Hematopoietic multipotent progenitor cell treated with erythropoietin and hydrocortisone succinate and interleukin-3 and kit ligand, for 4 days (in vitro differentiated cells): ENCODE results near the gene DEFB114.
A peak's percentile ranks its signal among the peaks of the same experiment; 100 is the strongest.
"Not testable (repeated sequence)": the region's sequence is repeated elsewhere in the genome, so short reads cannot be mapped to it uniquely, and the experiment has no call there.

ENCODE experiments used
- DNase-seq: peaks from one replicate; pipeline ENCODE4 v3.0.0-alpha.2; 2015

DEFB114 gene, protein sequence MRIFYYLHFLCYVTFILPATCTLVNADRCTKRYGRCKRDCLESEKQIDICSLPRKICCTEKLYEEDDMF

GRCh38 chr6:49964064-49964463, at the start of gene DEFB114:
Gene DEFB114, minus strand, starts transcription at chr6:49964164. Its CDS starts 59 bp downstream, at chr6:49964105.
- DNase-seq, result no peak

DNA sequence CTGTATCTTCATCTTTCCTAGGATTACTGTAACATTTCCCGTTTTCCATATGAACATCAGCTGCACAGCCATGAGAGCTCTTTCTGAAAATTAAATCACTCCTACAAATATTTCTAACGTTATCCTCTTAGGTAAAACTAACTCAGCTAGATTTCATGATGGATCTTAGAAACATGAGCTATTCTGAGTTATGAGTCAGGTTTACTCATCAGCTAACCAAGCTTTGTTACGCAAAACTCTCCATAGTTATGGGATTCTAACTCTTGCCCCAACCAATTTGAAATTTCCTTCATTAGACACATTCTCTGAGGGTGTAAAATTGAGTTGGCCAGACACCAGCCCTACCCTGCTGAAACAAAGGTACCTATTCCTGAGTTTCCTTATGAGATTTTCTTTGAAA, 43.9 kb upstream of the DEFB114 start:
- no peak for DNase-seq

DNA sequence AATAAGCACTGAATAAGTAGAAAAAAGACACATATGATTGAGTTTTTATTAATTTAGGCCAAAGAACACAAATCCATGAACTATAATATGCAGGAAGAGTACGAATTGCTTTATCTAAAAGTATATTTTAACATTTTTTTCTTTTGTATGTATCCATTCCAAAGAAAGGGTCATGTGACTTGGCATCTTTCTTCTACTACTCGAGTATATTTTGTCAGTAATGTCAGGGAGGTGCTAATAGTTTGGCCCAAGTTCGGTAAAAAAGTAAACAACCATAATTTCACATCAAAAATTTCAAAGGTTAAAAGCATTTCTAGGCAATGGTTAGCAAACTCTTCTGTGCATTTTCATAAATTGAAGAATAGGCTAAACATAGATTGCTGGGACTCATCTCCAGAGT, 39.2 kb upstream of the DEFB114 start:
- DNase-seq, result no peak

DNA sequence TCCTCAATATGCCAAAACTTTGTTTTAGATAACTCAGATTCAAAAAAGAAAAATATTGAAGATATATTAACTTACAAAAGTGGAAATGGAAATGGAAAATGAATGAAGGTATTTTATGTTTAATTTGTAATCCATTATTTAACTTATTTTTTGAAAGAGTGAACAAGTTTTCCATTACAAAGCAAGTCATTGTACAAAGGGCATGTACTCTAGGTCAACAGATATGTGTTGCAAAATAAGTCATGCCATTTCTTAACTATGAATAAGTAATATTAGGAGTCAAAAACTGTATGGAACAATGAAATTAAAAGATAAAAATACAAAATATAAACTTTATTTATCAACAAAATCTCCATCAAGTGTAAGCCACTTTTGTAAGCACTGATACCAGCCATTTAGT, 31.3 kb upstream of the DEFB114 start:
- DNase-seq, result no peak

DNA sequence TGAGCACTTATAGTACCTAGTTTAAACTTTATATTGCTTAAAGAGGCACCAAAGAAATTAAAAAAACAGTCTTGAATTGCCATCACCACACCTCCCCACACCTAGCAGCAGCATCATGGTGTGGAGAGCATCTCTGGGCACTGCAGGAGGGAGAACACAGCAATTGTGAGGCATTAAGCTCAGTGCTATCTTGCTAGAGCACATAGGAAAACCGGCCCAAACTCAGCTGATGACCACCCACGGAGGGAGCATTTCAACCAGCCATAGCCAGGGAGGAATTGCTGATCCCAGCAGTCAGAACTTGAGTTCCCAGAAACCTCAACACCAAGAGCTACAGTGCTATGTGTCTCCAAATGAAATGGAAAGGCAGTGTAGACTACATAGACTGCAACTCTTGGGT, 24.9 kb upstream of the DEFB114 start:
- no peak for DNase-seq

- DNase-seq, result no peak
Measured at GRCh38 chr6:49987749-49988148, 23.8 kb upstream of the DEFB114 start.

GRCh38 chr6:49986551-49986950, 22.6 kb upstream of the DEFB114 start:
- no peak for DNase-seq

DNA sequence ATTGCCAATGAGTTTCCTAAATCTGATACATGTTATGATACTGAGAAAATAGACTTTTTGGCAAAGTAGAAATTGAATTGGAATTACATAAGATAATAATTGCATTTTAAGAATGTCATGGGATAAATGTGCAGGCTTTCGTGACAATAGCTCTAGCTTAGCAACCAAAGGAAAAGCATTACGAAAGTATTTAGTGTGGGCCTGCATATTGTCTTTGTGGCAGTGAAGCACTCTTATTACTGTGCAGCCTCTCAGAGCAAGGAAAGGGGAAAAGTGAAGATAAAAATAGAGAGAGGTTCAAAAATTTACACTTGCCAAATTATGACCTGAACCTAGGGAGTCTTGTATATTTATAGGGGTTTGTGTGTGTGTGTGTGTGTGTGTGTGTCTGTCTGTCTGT, 18.1 kb upstream of the DEFB114 start:
- no peak for DNase-seq

DNA sequence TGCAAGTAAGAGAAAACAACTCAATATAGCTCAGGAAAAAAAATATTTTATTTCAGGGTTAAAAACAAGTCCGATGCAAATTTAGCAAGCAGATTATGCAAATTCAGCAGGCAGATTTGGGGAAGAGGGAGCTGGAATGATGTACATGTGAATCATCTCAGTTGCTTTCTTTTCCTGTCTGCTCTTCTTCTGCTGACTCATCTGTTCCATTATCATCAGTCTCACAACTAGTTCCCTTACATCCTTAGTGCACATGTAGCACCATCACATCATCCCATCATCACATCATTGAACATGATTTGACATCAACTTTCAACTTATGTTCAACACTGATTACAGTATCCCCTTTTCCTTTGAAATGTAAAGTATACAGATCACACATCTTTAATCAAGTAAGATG, 16.9 kb upstream of the DEFB114 start:
- DNase-seq, result no peak

DNA sequence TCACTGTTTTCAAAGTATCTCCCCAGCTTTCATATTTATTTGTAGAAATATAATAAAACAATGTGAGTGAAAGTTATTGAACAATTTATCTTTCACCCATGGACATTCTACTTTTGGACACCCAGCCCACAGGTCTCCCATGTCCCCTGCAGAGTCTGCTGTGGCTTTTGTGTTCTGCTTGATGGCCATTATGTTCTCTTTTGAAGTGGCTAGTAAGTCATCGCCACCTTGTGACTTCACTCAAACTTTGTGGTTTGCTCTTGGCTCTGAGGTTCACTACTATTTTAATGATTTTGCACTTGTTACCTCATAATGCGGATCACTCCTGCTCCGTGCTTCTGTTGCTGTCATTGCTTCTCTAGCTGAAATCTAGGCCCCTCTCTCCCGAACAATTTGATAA, 15.6 kb upstream of the DEFB114 start:
- DNase-seq, result no peak

DNA sequence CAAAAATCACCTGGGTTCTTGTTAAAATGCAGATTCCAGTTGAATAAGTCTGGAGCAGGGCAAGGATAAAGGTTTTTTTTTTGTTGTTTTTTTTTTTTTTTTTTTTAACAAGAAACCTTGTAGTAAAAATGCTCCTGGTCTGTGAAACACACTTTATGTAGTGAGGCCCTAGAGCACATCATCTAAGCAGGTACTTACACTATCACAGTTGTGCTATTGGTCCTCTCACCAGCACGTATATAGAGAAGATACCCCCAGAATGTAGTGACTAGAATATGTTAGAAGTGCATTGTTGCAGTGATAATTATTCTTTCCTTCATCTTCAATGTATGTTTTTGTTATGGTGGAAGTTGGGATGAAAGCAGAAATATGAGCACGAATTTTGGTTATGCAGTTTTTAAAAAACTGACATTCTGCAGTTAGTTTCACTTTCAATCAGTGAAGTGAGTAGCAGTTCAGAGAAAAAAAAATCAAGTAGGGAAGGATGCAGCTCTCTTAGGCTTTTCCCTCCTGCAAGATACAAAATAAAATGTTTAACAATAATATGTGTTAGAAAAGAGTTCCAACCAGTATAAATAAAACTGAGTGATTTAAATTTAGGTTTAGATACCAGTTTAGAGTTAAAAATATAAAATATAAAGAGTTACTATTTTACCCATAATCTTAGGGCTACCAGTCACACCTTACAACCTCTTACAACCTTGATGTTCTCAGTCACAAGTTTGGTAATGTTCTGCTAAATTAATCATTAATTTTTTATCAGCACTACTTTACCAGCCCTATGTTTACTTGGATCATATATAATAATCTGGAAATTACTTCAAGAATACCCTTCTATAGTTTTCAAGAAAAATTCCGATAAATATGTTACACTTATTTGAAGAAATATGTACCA, 14.6 kb upstream of the DEFB114 start:
- DNase-seq, result no peak

- no peak for DNase-seq
Measured at GRCh38 chr6:49969605-49970004, 5.6 kb upstream of the DEFB114 start, which contains the start of gene DEFB113. Gene DEFB113, minus strand, starts transcription at chr6:49969625. Its CDS starts 0 bp downstream, at chr6:49969625.

DNA sequence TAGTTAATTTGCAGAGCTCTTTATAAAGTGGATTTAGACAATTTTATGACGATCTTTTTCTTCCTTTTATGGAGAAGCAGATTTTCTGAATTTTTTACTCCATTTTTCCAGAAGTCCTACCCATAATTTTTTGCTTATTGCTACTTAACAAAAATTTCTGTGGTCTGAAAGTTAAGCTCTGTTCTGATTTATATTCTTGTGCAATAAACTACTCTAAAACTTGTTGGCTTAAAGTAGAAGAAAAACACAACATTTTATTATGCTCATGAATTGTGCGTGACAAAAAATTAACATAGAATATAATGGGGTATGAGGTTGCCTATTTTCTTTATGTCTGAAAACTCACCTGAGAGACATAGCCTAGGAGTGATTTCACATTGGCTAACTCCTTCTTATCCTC, 2.9 kb upstream of the DEFB114 start:
- no peak for DNase-seq

DNA sequence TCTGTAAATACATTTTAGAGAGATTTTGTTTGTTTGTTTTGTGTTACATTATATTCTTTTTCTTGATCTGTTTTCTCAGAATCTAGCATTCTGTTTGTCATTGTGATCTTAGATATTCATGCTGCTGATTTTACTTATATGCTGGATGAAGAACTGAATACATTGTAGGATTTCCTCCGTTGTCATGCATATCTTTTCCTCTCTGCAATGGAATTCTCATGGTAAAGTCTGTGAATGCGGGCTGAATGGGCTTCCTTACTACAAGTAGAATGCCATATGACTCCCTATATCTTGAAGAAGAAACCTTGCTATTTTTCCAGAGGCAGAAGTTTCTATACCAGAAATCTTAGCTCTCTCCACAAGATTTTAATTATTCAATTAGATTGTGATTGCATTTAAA, 2.4 kb upstream of the DEFB114 start:
- DNase-seq, result no peak

- DNase-seq, result no peak
Measured at GRCh38 chr6:49958180-49958579, 5.8 kb downstream of the DEFB114 start.

DNA sequence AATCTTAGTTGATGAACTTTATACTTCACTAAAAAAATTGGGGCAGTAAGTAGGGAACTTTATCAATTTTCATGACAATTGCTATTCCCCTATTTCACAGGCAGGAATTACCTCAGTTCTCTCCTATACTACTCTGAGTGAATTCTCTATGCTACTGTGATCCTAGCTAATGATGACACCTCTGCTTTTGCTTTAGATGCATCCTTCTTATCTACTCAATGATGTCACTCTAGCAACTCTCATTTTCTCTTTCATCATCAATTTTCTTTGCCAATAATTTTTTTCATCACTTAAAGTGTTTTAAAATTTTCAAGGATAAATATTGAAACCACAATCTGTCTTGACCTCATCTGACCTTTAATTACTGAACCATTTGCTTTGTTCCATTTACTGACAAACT, 8.1 kb downstream of the DEFB114 start:
- DNase-seq, result no peak

- no peak for DNase-seq
Measured at GRCh38 chr6:49951926-49952325, 12.0 kb downstream of the DEFB114 start.

- DNase-seq, result no peak
Measured at GRCh38 chr6:49950415-49950751, 13.6 kb downstream of the DEFB114 start.

GRCh38 chr6:49949062-49949461, 14.9 kb downstream of the DEFB114 start:
- DNase-seq, result no peak

DNA sequence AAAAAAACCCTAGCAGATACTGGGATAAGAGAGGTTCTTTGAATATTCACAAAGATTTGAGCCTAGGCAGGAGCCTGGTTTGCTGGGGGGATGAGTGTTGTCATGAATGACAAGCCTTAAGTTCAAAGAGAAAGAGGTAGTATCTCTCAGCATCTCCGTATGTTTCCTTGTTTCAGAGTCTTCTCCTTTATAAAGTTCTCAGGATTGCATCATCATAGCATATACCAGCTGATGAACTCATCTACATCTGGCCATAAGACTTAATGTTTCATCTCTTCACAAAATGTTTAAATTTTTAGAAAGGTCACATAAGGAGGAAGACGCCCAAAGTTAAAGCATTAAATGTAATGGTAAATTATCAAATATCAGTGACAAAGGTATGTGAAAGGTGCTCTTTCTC, 17.1 kb downstream of the DEFB114 start:
- no peak for DNase-seq

DNA sequence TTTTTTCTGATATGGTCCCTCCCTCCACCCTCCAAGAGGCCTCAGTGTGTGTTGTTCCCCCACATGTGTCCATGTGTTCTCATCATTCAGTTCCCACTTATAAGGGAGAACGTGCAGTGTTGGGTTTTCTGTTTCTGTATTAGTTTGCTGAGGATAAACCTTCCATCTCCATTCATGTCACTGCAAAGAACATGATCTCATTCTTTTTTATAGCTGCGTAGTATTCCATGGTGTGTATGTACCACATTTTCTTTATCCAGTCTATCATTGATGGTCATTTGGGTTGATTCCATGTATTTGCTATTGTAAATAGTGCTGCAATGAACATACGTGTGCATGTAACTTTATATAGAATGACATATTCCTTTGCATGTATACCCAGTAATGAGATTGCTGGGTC, 19.9 kb downstream of the DEFB114 start:
- DNase-seq, result not testable (repeated sequence)

- peak; percentile 4 for DNase-seq
Measured at GRCh38 chr6:49939993-49940498, 23.9 kb downstream of the DEFB114 start.

DNA sequence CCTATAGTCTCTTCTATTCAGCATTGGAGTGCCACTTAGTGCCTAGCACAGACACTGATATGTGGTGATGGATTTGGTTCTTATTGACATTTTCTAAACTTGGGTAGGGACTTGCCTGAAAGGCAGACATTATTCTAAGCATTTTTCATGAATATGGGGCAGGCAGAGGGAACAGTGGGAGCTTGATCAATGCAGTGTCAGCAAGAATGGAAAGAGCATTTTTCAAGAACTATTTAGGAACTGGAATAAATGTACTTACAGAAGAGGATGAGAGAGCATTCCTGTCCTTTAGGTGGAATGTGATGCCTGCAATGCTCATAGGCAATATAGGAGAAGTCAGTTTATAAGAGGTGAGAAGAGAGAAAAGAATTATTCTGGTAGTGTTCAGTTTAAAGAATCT, 26.2 kb downstream of the DEFB114 start:
- DNase-seq, result no peak

DNA sequence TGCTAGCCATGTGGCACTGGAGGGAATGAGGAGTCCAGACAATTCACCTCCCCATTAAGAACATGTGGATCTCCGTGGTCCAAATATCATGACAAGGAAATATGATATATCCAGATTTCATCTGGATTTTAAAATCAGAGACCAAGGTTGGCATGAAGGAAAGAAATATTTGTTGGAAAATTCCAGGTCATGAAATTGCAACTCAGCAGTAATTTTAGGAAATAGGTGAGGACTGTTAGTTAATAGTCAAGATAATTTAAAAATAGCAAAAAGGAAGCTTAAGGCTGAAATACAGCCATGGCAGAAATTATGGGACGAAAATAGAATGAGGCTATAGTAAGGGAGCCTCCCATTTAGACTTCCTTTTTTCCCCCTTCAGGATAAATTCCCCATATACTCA, 26.9 kb downstream of the DEFB114 start:
- DNase-seq, result no peak

GRCh38 chr6:49935387-49935786, 28.6 kb downstream of the DEFB114 start:
- no peak for DNase-seq
